GM23338 (cell line): ENCODE results near the gene PKIB. TPM values are rescaled to one million over a fixed set of nuclear protein-coding genes. Genes with fewer than 3 reads are reported as not detected.

Experiments
- ATAC-seq: fragments of 200-7000 bp; cut with Tn5 transposase; 3 replicates; pipeline ENCODE4 v1.9.1; 2020
- DNase-seq: peaks from one replicate; pipeline ENCODE4 v3.0.0-alpha.2; 2015; ENCODE audit warnings: low spot score
- H2AFZ ChIP-seq: fragments of 200-600 bp; sonication (generic); 2 replicates; pipeline ENCODE4 v1.8.0; 2016; ENCODE audit warnings: antibody characterized with exemption, mild to moderate bottlenecking, moderate library complexity
- H3F3A ChIP-seq: fragments of 200-600 bp; sonication (generic); replicated peaks from 2 replicates; pipeline ENCODE4 v1.8.0; 2017; ENCODE audit warnings: antibody characterized with exemption, mixed run types, low read depth
- H3K27ac ChIP-seq: fragments of 200-600 bp; sonication (generic); 2 replicates; pipeline ENCODE4 v1.6.1; 2016; ENCODE audit warnings: low read depth
- H3K27me3 ChIP-seq: fragments of 200-600 bp; sonication (generic); 2 replicates; pipeline ENCODE4 v1.8.0; 2016; ENCODE audit warnings: mild to moderate bottlenecking, mixed run types, moderate library complexity; ENCODE audit not compliant: insufficient read depth
- H3K36me3 ChIP-seq: fragments of 200-600 bp; sonication (generic); 2 replicates; pipeline ENCODE4 v1.8.0; 2016; ENCODE audit warnings: mild to moderate bottlenecking; ENCODE audit not compliant: insufficient read depth
- H3K4me1 ChIP-seq: fragments of 200-600 bp; sonication (generic); 2 replicates; pipeline ENCODE4 v1.8.0; 2016; ENCODE audit warnings: mild to moderate bottlenecking, moderate library complexity; ENCODE audit not compliant: insufficient read depth
- H3K4me2 ChIP-seq: fragments of 200-600 bp; sonication (generic); 2 replicates; pipeline ENCODE4 v1.7.1; 2017; ENCODE audit warnings: mixed run types
- H3K4me3 ChIP-seq: fragments of 200-600 bp; sonication (generic); 2 replicates; pipeline ENCODE4 v1.6.1; 2016; ENCODE audit warnings: mixed run types
- H3K79me2 ChIP-seq: fragments of 200-600 bp; sonication (generic); replicated peaks from 2 replicates; pipeline ENCODE4 v1.8.0; 2017; ENCODE audit warnings: mild to moderate bottlenecking; ENCODE audit not compliant: insufficient read depth
- H3K9me2 ChIP-seq: fragments of 200-600 bp; sonication (generic); 2 replicates; pipeline ENCODE4 v1.8.0; 2017; ENCODE audit not compliant: insufficient read depth
- H4K20me1 ChIP-seq: fragments of 200-600 bp; sonication (generic); replicated peaks from 2 replicates; pipeline ENCODE4 v1.8.0; 2017; ENCODE audit warnings: mild to moderate bottlenecking; ENCODE audit not compliant: insufficient read depth
- H3K27ac Mint-ChIP-seq: 2 replicates; pipeline ENCODE4 v1.8.0; 2020; ENCODE audit warnings: inconsistent platforms, mild to moderate bottlenecking, moderate library complexity, mixed read lengths
- H3K27me3 Mint-ChIP-seq: 3 replicates; pipeline ENCODE4 v1.8.0; 2022; ENCODE audit warnings: low read depth, mild to moderate bottlenecking, moderate library complexity, mixed read lengths, inconsistent platforms; ENCODE audit not compliant: insufficient read depth, poor library complexity
- H3K36me3 Mint-ChIP-seq: 3 replicates; pipeline ENCODE4 v1.8.0; 2021; ENCODE audit warnings: low read depth, mild to moderate bottlenecking, inconsistent platforms, moderate library complexity, mixed read lengths
- H3K4me1 Mint-ChIP-seq: 3 replicates; pipeline ENCODE4 v1.8.0; 2020; ENCODE audit warnings: mild to moderate bottlenecking, inconsistent platforms, mixed read lengths
- H3K4me3 Mint-ChIP-seq: 3 replicates; pipeline ENCODE4 v1.8.0; 2021; ENCODE audit warnings: moderate library complexity, mild to moderate bottlenecking, inconsistent platforms, mixed read lengths
- H3K9me3 Mint-ChIP-seq: 3 replicates; pipeline ENCODE4 v1.8.0; 2020; ENCODE audit warnings: moderate library complexity, mild to moderate bottlenecking, inconsistent platforms, mixed read lengths
- EZH2 ChIP-seq: fragments of 200-600 bp; sonication (generic); IDR thresholded peaks from one replicate; pipeline ENCODE4 v1.8.0; 2017; ENCODE audit warnings: antibody characterized with exemption, mild to moderate bottlenecking, low read depth; ENCODE audit not compliant: unreplicated experiment
- JUNB ChIP-seq: IDR thresholded peaks from one replicate; pipeline ENCODE4 v1.6.1; 2016; ENCODE audit warnings: antibody characterized with exemption; ENCODE audit not compliant: unreplicated experiment
- NANOG ChIP-seq: IDR thresholded peaks from 2 replicates; pipeline ENCODE4 v1.6.1; 2016; ENCODE audit warnings: antibody characterized with exemption, borderline replicate concordance
- POLR2AphosphoS5 ChIP-seq: IDR thresholded peaks from 2 replicates; pipeline ENCODE4 v1.6.1; 2016; ENCODE audit warnings: antibody characterized with exemption, low read depth
- STAT1 ChIP-seq: IDR thresholded peaks from one replicate; pipeline ENCODE4 v1.6.1; 2016; ENCODE audit warnings: antibody characterized with exemption; ENCODE audit not compliant: unreplicated experiment
- ZNF331 ChIP-seq: fragments of 250-450 bp; sonication (Bioruptor Pico); IDR thresholded peaks from 2 replicates; pipeline ENCODE4 v1.5.0; 2020; ENCODE audit warnings: low read depth, mild to moderate bottlenecking, moderate library complexity
- ZNF462 ChIP-seq: fragments of 250-450 bp; sonication (Bioruptor Pico); IDR thresholded peaks from 2 replicates; pipeline ENCODE4 v1.5.0; 2020; ENCODE audit warnings: mild to moderate bottlenecking, moderate library complexity
- polyA plus RNA-seq: library from polyadenylated mRNA; unstranded; fragments of >200 nt; fragmentation: Nextera tagmentation; extraction: Ambion mirVana; gene quantifications from 2 replicates; pipeline ENCODE4 v1.2.1, GENCODE V29; 2016
- total RNA-seq: library from RNA; depleted of rRNA; stranded (reverse); fragments of >200 nt; shearing (Covaris generic); gene quantifications from 2 replicates; pipeline ENCODE4 v1.2.3, GENCODE V29; 2014
- TF ChIP-seq, protein P1 (sequence below): IDR thresholded peaks from 2 replicates; pipeline ENCODE4 v1.6.1; 2016; ENCODE audit warnings: antibody characterized with exemption

Gene PKIB
- total and polyA plus RNA-seq, 2 experiments from 2014 or later, result 125 to 170 TPM

DNA sequence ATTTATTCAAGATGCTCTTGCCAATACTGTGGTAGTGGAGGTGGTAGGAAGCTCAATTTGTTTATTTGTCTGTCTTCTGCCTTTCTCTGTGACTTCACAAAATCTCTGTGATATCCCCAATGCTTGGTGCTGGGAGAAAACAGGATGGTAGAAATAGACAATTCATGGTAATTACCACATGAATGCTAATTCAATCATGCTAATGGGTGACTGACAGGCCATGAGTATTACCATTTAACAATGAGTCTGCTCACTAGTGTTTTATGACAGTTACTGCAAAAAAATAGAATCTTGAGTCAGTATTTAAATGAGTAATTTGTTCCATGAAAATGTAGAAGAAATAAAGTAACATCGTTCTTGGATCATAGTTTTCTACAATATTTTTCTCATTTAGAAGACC, 117.0 kb downstream of the PKIB start (continued):
- no peak for TF ChIP-seq EZH2
- TF ChIP-seq ZNF331 (CRISPR knock-in tag), result no peak
- TF ChIP-seq ZNF462 (CRISPR knock-in tag), result no peak
- no peak for TF ChIP-seq STAT1
- TF ChIP-seq JUNB, result no peak

GRCh38 chr6:122730334-122730733, 120.1 kb downstream of the PKIB start:
- H3K4me1 ChIP-seq, result peaks cover 20% of the 10 kb centered on the region
- no peaks in the 10 kb centered on the region for H3K36me3 Mint-ChIP-seq
- no peak overlapping the region for H3K27ac ChIP-seq
- no peak overlapping the region for H2AFZ ChIP-seq
- peaks cover 2% of the 10 kb centered on the region for H3K27me3 Mint-ChIP-seq
- no peak overlapping the region for H3K4me3 Mint-ChIP-seq
- no peaks in the 10 kb centered on the region for H3K36me3 ChIP-seq
- no peak overlapping the region for H3K4me3 ChIP-seq
- ATAC-seq (no peak), DNase-seq (no peak)
- H3K9me2 ChIP-seq, result no peaks in the 10 kb centered on the region
- peaks cover 30% of the 10 kb centered on the region for H3K4me1 Mint-ChIP-seq
- no peaks in the 10 kb centered on the region for H3K27me3 ChIP-seq
- H3K27ac Mint-ChIP-seq, result no peak overlapping the region
- no peaks in the 10 kb centered on the region for H3F3A ChIP-seq
- no peaks in the 10 kb centered on the region for H4K20me1 ChIP-seq
- no peak overlapping the region for H3K4me2 ChIP-seq
- H3K9me3 Mint-ChIP-seq, result no peaks in the 10 kb centered on the region
- no peaks in the 10 kb centered on the region for H3K79me2 ChIP-seq
- TF ChIP-seq POLR2AphosphoS5 (no peak), ZNF462 (CRISPR knock-in tag) (no peak), NANOG (no peak)
- TF ChIP-seq, protein P1, sequence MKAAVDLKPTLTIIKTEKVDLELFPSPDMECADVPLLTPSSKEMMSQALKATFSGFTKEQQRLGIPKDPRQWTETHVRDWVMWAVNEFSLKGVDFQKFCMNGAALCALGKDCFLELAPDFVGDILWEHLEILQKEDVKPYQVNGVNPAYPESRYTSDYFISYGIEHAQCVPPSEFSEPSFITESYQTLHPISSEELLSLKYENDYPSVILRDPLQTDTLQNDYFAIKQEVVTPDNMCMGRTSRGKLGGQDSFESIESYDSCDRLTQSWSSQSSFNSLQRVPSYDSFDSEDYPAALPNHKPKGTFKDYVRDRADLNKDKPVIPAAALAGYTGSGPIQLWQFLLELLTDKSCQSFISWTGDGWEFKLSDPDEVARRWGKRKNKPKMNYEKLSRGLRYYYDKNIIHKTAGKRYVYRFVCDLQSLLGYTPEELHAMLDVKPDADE, result no peak
